BLaER1 treated with 17β-estradiol and CSF1 and Interleukin-3, amounts not matched to agents 10 nM and 100 nM (cell line): ENCODE results near the gene PIGR.

Source experiments
- H3K27ac ChIP-seq, 11 experiments: shearing (Covaris generic); formaldehyde crosslinking; 2 replicates each; pipeline ENCODE4 v1.8.1; 2022
- H3K27me3 ChIP-seq, 11 experiments: shearing (Covaris generic); formaldehyde crosslinking; 2 replicates each; pipeline ENCODE4 v1.8.1; 2022
- H3K36me3 ChIP-seq, 11 experiments: shearing (Covaris generic); formaldehyde crosslinking; 2 replicates each; pipeline ENCODE4 v1.8.1; 2022
- H3K4me1 ChIP-seq, 10 experiments: shearing (Covaris generic); formaldehyde crosslinking; 2 replicates each; pipeline ENCODE4 v1.8.1; 2022
- H3K4me2 ChIP-seq, 11 experiments: shearing (Covaris generic); formaldehyde crosslinking; 2 replicates each; pipeline ENCODE4 v1.8.1; 2022
- H3K4me3 ChIP-seq, 10 experiments: shearing (Covaris generic); formaldehyde crosslinking; 2 replicates each; pipeline ENCODE4 v1.8.1; 2022
- H3K9ac ChIP-seq, 11 experiments: shearing (Covaris generic); formaldehyde crosslinking; 2 replicates each; pipeline ENCODE4 v1.8.1; 2022
- H3K9me3 ChIP-seq, 11 experiments: shearing (Covaris generic); formaldehyde crosslinking; replicated peaks in 1 of 11; 2 replicates each; pipeline ENCODE4 v1.8.1; 2022
- H4K20me1 ChIP-seq, 11 experiments: shearing (Covaris generic); formaldehyde crosslinking; 2 replicates each; pipeline ENCODE4 v1.8.1; 2022
- Cebpa-rat ChIP-seq, 11 experiments: shearing (Covaris generic); IDR thresholded peaks; 2 replicates each; pipeline ENCODE4 v1.8.1; 2022

The PIGR gene

DNA sequence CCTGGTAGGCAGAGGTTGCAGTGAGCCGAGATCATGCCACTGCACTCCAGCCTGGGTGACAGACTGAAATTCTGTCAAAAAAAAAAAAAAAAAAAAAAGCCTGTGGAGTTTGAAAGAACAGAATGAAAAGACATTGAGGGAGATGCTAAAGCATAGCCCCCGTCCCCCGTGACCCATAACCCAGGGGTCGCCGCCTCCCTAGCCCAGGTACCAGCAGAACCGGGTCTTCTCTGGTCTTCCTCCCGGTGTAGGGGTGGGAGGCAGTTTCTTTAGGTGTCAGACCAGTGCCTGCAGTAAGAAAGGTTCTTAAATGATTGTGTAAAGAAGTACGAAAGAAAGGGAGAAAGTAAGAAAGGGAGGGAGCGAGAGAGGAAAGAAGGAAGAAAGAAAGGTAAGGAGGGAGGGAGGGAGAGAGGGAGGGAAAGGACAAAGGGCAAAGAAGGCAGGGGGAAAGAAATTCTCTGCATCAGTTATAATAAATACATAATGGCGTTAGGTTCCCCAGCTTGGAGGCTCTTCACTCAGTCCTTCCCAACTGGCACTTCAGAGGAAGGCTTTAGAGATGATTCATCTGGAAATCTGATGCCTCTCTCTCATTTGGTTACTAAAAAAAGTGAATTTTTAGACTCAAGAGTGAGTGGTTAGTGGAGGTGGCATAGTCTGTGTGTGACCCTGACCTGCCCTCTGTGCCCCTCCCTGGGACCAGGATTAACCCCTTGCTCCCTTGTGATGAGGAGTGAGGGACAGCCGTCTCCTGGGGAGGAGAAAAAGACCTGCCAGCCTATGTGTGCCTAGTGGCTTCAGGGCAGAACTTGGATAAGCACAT lies 48.0 kb downstream of the PIGR start:
- no peaks in the 10 kb centered on the region; a peak in 1 of 22 replicates for H4K20me1 ChIP-seq
- H3K4me3 ChIP-seq, result no peak overlapping the region
- H3K9ac ChIP-seq, result no peak overlapping the region
- H3K36me3 ChIP-seq, result peaks cover 0 to 15% (median 7%) of the 10 kb centered on the region in 11 experiments; a peak in 15 of 22 replicates
- H3K4me2 ChIP-seq, result no peak overlapping the region
- H3K27me3 ChIP-seq, result peaks cover 0 to 5% (median 0%) of the 10 kb centered on the region in 11 experiments; a peak in 1 of 22 replicates
- TF ChIP-seq Cebpa-rat (IDR thresholded peaks at IDR 0.05), result no peak
- peaks cover 0 to 20% (median 11%) of the 10 kb centered on the region in 10 experiments; a peak in 15 of 20 replicates for H3K4me1 ChIP-seq
- H3K9me3 ChIP-seq, result no peaks in the 10 kb centered on the region
- no peak overlapping the region for H3K27ac ChIP-seq

- H3K36me3 ChIP-seq, result peaks cover 0 to 7% (median 0%) of the 10 kb centered on the region in 11 experiments; a peak in 1 of 22 replicates
- no peak within 1 kb of the TSS for H3K4me3 ChIP-seq
- peak within 1 kb of the TSS in 9 of 11 experiments; percentile 3 to 44 (median 7); a peak in 9 of 22 replicates for H3K4me2 ChIP-seq
- H3K4me1 ChIP-seq, result peaks cover 0 to 20% (median 11%) of the 10 kb centered on the region in 10 experiments; a peak in 15 of 20 replicates
- H3K27ac ChIP-seq, result no peak within 1 kb of the TSS
- H3K9me3 ChIP-seq, result peaks cover 0 to 2% (median 0%) of the 10 kb centered on the region in 11 experiments; a peak in 3 of 22 replicates
- TF ChIP-seq Cebpa-rat (IDR thresholded peaks at IDR 0.05), result no peak
- no peak within 1 kb of the TSS for H3K9ac ChIP-seq
- no peaks in the 10 kb centered on the region; a peak in 1 of 22 replicates for H4K20me1 ChIP-seq
- peaks cover 0 to 5% (median 0%) of the 10 kb centered on the region in 11 experiments; a peak in 1 of 22 replicates for H3K27me3 ChIP-seq
Measured at GRCh38 chr1:206897175-206897574, 49.1 kb downstream of the PIGR start, which contains the start of gene IL24. IL24 (plus strand) TSS chr1:206897443; CDS start chr1:206897833, 390 bp downstream.

GRCh38 chr1:206896261-206896660 lies 50.0 kb downstream of the PIGR start:
- Histone ChIP-seq H3K27me3 (peaks cover 0 to 5% (median 0%) of the 10 kb centered on the region in 11 experiments; a peak in 1 of 22 replicates), H3K9me3 (peaks cover 0 to 10% (median 6%) of the 10 kb centered on the region in 11 experiments; a peak in 10 of 22 replicates), H3K4me2 (peak overlapping the region in 6 of 11 experiments; percentile 6 to 44 (median 24); a peak in 6 of 22 replicates), H3K36me3 (no peaks in the 10 kb centered on the region), H3K27ac (no peak overlapping the region), H4K20me1 (no peaks in the 10 kb centered on the region; a peak in 1 of 22 replicates), H3K4me1 (peaks cover 5 to 25% (median 16%) of the 10 kb centered on the region in 10 experiments), H3K4me3 (no peak overlapping the region), H3K9ac (no peak overlapping the region)
- no peak for TF ChIP-seq Cebpa-rat (IDR thresholded peaks at IDR 0.05)

GRCh38 chr1:206895837-206896242 lies 50.4 kb downstream of the PIGR start:
- Histone ChIP-seq H3K27me3 (peaks cover 0 to 5% (median 0%) of the 10 kb centered on the region in 11 experiments; a peak in 1 of 22 replicates), H3K27ac (no peak overlapping the region), H3K9ac (no peak overlapping the region)

DNA sequence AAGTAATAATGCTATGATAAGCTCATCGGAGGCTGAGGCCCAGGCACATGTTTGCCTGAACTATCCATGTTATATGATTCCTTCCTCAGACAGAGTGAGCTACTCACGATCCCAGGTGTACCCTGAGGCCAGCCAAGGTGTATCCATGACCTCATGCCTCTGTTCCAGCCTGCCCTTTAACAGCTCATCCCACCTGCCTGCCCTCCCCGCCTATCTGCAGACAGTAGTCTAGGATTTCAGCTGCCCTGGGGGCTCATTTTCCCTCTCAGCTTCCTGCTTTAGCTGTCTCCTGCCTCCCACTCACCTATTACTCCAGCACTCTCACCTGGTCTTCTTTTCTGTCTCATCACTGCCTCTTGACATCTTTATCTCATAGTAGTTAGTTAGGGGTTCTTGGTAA lies 50.9 kb downstream of the PIGR start:
- peaks cover 15 to 34% (median 26%) of the 10 kb centered on the region in 10 experiments for H3K4me1 ChIP-seq
- peaks cover 0 to 5% (median 0%) of the 10 kb centered on the region in 11 experiments; a peak in 1 of 22 replicates for H3K27me3 ChIP-seq
- H3K4me3 ChIP-seq, result no peak overlapping the region
- peaks cover 0 to 18% (median 13%) of the 10 kb centered on the region in 11 experiments; a peak in 13 of 22 replicates for H3K9me3 ChIP-seq
- no peak overlapping the region for H3K9ac ChIP-seq
- H3K4me2 ChIP-seq, result no peak overlapping the region
- H3K27ac ChIP-seq, result no peak overlapping the region
- H3K36me3 ChIP-seq, result no peaks in the 10 kb centered on the region
- no peaks in the 10 kb centered on the region; a peak in 1 of 22 replicates for H4K20me1 ChIP-seq
- TF ChIP-seq Cebpa-rat (IDR thresholded peaks at IDR 0.05), result no peak

More at GRCh38 chr1:206895837-206896242, 50.4 kb downstream of the PIGR start:
- no peaks in the 10 kb centered on the region; a peak in 1 of 22 replicates for H4K20me1 ChIP-seq
- no peak overlapping the region for H3K4me3 ChIP-seq
- TF ChIP-seq Cebpa-rat (IDR thresholded peaks at IDR 0.05), result no peak
- H3K4me1 ChIP-seq, result peaks cover 10 to 29% (median 21%) of the 10 kb centered on the region in 10 experiments
- H3K36me3 ChIP-seq, result no peaks in the 10 kb centered on the region
- H3K9me3 ChIP-seq, result peaks cover 0 to 14% (median 11%) of the 10 kb centered on the region in 11 experiments; a peak in 12 of 22 replicates
- H3K4me2 ChIP-seq, result peak overlapping the region in 2 of 11 experiments; percentile 29 to 44; a peak in 3 of 22 replicates

GRCh38 chr1:206893380-206893779 lies 52.9 kb downstream of the PIGR start:
- Histone ChIP-seq H3K4me3 (no peak overlapping the region), H4K20me1 (no peaks in the 10 kb centered on the region), H3K36me3 (no peaks in the 10 kb centered on the region), H3K4me2 (no peak overlapping the region), H3K9me3 (peaks cover 0 to 22% (median 13%) of the 10 kb centered on the region in 11 experiments; a peak in 13 of 22 replicates), H3K27me3 (peaks cover 0 to 5% (median 0%) of the 10 kb centered on the region in 11 experiments; a peak in 1 of 22 replicates), H3K9ac (no peak overlapping the region), H3K4me1 (peaks cover 17 to 40% (median 30%) of the 10 kb centered on the region in 10 experiments), H3K27ac (no peak overlapping the region)
- no peak for TF ChIP-seq Cebpa-rat (IDR thresholded peaks at IDR 0.05)

DNA sequence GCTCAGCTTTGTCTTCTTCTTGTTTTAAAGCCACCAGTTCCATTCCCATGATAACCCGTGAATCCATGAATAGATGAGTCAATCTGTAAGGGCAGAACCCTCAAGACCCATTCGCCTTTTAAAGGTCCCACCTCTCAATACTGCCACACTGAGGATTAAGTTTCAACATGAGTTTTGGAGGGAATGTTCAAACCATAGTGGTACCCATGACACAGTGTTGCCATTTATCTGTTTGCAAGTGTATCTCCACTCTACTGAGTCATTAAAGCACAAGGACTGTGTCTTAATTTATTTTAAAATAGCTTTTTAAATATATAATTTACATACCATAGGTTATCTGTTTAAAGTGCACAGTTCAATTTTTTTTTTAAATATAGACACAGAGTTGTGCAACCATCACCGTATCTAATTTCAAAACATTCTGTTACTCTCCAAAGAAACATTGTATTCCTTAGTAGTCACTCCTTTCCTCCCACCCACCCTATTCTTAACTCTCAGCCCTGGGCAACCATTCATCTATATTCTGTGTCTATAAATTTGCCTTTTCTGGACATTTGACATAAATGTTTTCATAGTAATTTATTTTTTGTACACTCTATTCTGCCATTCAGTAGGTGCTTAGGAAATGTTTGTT lies 53.8 kb downstream of the PIGR start:
- Histone ChIP-seq H3K27ac (no peak overlapping the region), H3K9me3 (peaks cover 0 to 22% (median 13%) of the 10 kb centered on the region in 11 experiments; a peak in 13 of 22 replicates), H3K4me1 (peaks cover 17 to 40% (median 30%) of the 10 kb centered on the region in 10 experiments), H3K27me3 (peaks cover 0 to 11% (median 0%) of the 10 kb centered on the region in 11 experiments; a peak in 2 of 22 replicates), H4K20me1 (no peaks in the 10 kb centered on the region), H3K4me2 (peak overlapping the region in 1 of 11 experiments; percentile 82; a peak in 2 of 22 replicates), H3K9ac (no peak overlapping the region), H3K36me3 (no peaks in the 10 kb centered on the region), H3K4me3 (no peak overlapping the region)
- no peak for TF ChIP-seq Cebpa-rat (IDR thresholded peaks at IDR 0.05)

DNA sequence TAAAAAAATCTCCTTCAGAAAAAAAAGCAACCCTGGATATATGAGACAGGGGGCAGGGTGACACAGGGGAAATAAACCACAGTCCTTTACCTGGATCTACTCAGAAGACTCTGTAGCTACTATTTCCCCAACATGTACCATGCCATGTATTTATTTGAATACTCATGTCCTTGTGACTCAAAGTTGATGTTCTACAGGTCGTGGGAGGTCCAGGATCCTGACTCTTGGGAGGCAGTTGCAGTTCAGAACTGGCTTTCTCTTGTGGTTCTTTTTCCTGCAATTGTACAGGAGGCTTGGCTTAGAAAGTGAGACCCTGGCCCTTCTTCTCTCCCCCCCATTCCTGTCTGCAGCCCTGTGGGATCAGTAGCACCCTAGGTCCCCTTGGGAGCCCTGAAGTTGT lies 54.9 kb downstream of the PIGR start:
- peak overlapping the region in 7 of 11 experiments; percentile 13 to 62 (median 42); a peak in 8 of 22 replicates for H3K27ac ChIP-seq
- H3K36me3 ChIP-seq, result no peaks in the 10 kb centered on the region
- H3K9ac ChIP-seq, result peak overlapping the region in 1 of 11 experiments; percentile 19; a peak in 1 of 22 replicates
- peaks cover 0 to 22% (median 13%) of the 10 kb centered on the region in 11 experiments; a peak in 13 of 22 replicates for H3K9me3 ChIP-seq
- H3K4me3 ChIP-seq, result no peak overlapping the region
- H4K20me1 ChIP-seq, result no peaks in the 10 kb centered on the region
- H3K4me1 ChIP-seq, result peaks cover 17 to 40% (median 24%) of the 10 kb centered on the region in 10 experiments
- H3K4me2 ChIP-seq, result peak overlapping the region; percentile 59 to 83 (median 71); a peak in 21 of 22 replicates
- H3K27me3 ChIP-seq, result peaks cover 0 to 18% (median 0%) of the 10 kb centered on the region in 11 experiments; a peak in 3 of 22 replicates
- no peak for TF ChIP-seq Cebpa-rat (IDR thresholded peaks at IDR 0.05)
